Right renal pelvis (tissue), 4 donors: ENCODE measurements around the gene DDB1. TPM values are rescaled to one million over a fixed set of nuclear protein-coding genes. Genes with fewer than 3 reads are reported as not detected.

Experiments used
- DNase-seq, 4 donors: peaks; one replicate each; pipeline ENCODE4 v3.0.0-alpha.2; 2013; ENCODE audit warnings: low read depth in 4 of 4, low spot score in 3 of 4, missing footprints in 1 of 4
- polyA plus RNA-seq, 4 donors: library from polyadenylated mRNA; unstranded; fragments of 120-200 nt; gene quantifications; one replicate each; pipeline ENCODE4 v1.2.1, GENCODE V29; 2013; ENCODE audit not compliant: insufficient read length in 4 of 4

DDB1 gene
- polyA plus RNA-seq, 4 donors: 200 to 221 (median 213) TPM

- DNase-seq: no peak
Observed at GRCh38 chr11:61357233-61357893, 24.5 kb upstream of the DDB1 start.

GRCh38 chr11:61356706-61357105 is 23.8 kb upstream of the DDB1 start:
- DNase-seq: no peak

GRCh38 chr11:61354208-61354607 is 21.3 kb upstream of the DDB1 start:
- no peak for DNase-seq

- no peak for DNase-seq
Observed at GRCh38 chr11:61353131-61354067, 20.5 kb upstream of the DDB1 start.

- no peak for DNase-seq
Observed at GRCh38 chr11:61352038-61352437, 19.1 kb upstream of the DDB1 start.

GRCh38 chr11:61350803-61351202 is 17.9 kb upstream of the DDB1 start:
- no peak for DNase-seq

GRCh38 chr11:61350336-61350735 is 17.4 kb upstream of the DDB1 start:
- DNase-seq: no peak

- no peak for DNase-seq
Observed at GRCh38 chr11:61349916-61350315, 17.0 kb upstream of the DDB1 start.

- no peak for DNase-seq
Observed at GRCh38 chr11:61349189-61349751, 16.4 kb upstream of the DDB1 start.

GRCh38 chr11:61347916-61348461 is 15.1 kb upstream of the DDB1 start:
- DNase-seq: no peak

- DNase-seq: no peak
Observed at GRCh38 chr11:61345954-61346843, 13.3 kb upstream of the DDB1 start.

GRCh38 chr11:61345170-61345610 is 12.3 kb upstream of the DDB1 start:
- no peak for DNase-seq

- no peak for DNase-seq
Observed at GRCh38 chr11:61343792-61344745, 11.2 kb upstream of the DDB1 start.

GRCh38 chr11:61342207-61342803 is 9.4 kb upstream of the DDB1 start:
- no peak for DNase-seq

GRCh38 chr11:61341706-61342105 is 8.8 kb upstream of the DDB1 start:
- no peak for DNase-seq

- no peak for DNase-seq
Observed at GRCh38 chr11:61340979-61341378, 8.1 kb upstream of the DDB1 start.

GRCh38 chr11:61339490-61339878 is 6.6 kb upstream of the DDB1 start:
- no peak for DNase-seq

GRCh38 chr11:61338783-61339489 is 6.0 kb upstream of the DDB1 start:
- no peak for DNase-seq
